Activated CD8-positive, alpha-beta memory T cell treated with anti-CD3 and anti-CD28 coated beads for 4 hours (primary cell): ENCODE measurements around the gene BEND6.
"Not testable (repeated sequence)": the region's sequence is repeated elsewhere in the genome, so short reads cannot be mapped to it uniquely, and the experiment has no call there.

Source experiments
- DNase-seq, 2 donors: peaks; one replicate each; pipeline ENCODE4 v3.0.0-alpha.2; 2020; ENCODE audit warnings: low read depth in 2 of 2

The BEND6 gene

DNA sequence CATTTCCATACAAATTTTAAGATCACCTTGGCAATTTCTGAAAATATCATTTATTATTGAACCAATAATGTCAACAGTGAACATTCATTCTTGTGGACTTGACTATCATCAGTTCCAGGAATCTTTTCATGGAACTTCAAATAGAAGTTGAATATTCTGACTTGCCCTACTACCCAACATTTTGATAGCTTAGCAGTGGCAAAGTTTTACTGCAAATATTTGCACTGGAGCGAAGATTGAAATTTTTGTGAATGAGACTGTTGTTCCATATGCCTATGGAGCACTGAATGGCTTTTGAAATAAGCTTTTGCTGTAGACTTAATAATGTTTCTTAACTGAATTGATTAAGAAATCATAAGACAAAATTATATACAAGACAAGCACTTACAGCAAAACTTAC lies 23.6 kb downstream of the BEND6 start:
- DNase-seq: no peak

GRCh38 chr6:56984361-56984760 lies 29.5 kb downstream of the BEND6 start:
- no peak for DNase-seq

- DNase-seq: no peak
These were observed 30.0 kb downstream of the BEND6 start for GRCh38 chr6:56984884-56985283.

GRCh38 chr6:56986611-56987010 lies 31.7 kb downstream of the BEND6 start:
- no peak for DNase-seq

DNA sequence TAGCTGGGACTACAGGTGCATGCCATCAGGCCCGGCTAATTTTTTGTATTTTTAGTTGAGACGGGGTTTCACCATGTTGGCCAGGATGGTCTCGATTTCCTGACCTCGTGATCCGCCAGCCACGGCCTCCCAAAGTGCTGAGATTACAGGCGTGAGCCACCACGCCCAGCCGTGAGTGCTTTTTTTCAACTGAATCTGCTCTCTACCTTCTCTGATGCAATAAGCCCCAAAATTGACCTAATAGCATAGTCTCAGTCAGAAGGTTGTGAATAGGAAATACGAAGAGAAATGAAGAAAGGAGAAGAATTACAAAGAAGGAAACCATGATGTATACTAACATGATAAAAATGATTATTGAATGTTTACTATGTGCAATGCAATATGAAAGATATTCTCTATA lies 33.2 kb downstream of the BEND6 start:
- DNase-seq: no peak

GRCh38 chr6:56992036-56992435 lies 37.1 kb downstream of the BEND6 start:
- DNase-seq: no peak

GRCh38 chr6:56992703-56993102 lies 37.8 kb downstream of the BEND6 start:
- DNase-seq: no peak

- DNase-seq: no peak
These were observed 40.5 kb downstream of the BEND6 start for GRCh38 chr6:56995347-56995902.

GRCh38 chr6:56996401-56996800 lies 41.5 kb downstream of the BEND6 start:
- no peak for DNase-seq

DNA sequence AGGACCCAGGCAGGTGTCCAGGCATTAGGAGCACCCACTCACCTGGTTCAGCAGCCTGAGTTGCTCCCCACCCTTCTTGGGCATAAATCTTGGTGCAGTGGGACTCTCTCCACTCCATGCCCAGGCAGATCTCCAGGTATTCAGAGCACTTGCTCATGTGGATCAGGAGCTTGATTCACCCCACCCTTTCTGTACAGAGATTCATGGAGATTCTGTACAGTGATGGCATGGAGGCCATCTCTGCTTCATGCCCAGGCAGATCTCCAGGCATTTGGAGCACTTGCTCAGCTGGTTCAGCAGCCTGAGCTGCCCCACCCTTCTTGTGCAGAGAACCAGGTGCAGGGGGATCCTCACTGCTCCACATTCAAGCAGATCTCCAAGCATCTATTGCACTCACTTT lies 44.1 kb downstream of the BEND6 start:
- DNase-seq: no peak

GRCh38 chr6:56999748-57000147 lies 44.8 kb downstream of the BEND6 start:
- DNase-seq: not testable (repeated sequence)

GRCh38 chr6:57002197-57002596 lies 47.3 kb downstream of the BEND6 start:
- DNase-seq: no peak

GRCh38 chr6:57004292-57004691 lies 49.4 kb downstream of the BEND6 start:
- no peak for DNase-seq

DNA sequence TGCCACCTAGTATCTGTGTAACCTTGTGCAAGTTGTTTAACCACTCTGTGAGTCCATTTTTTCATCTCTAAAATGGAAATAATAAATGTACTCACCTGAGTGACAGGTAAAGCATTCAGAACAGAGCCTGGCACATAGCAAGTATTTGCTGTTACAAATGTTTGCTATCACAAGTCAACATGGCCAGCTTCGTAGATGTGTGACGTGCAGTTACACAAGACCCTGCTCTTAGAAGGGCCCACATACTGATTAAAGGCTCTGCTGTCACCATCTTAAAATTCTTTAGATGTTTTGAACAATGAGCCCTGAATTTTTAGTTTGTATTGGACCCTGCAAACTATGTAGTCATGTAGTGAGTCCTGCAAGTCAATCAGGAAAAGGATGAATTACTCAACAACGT lies 51.2 kb downstream of the BEND6 start:
- DNase-seq: no peak

DNA sequence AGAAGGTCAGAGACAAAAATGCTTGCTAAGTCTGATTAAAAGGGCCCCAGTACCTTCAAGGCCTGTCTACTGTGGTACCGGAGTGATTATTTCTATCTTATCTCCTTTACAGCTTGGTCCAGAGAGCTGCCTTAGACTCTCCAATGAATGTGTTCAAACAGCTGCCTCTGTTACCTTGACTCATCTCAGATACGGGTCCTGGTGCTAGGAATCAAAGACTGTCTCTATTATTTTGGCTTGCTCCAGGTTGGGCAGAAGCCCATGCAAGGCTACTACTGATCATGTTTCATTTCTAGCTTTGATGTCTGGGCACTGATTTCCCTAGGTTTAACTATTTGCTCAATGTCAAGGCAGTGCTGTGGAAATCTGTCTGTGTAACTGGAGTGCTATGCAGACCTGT lies 53.2 kb downstream of the BEND6 start:
- DNase-seq: not testable (repeated sequence)

DNA sequence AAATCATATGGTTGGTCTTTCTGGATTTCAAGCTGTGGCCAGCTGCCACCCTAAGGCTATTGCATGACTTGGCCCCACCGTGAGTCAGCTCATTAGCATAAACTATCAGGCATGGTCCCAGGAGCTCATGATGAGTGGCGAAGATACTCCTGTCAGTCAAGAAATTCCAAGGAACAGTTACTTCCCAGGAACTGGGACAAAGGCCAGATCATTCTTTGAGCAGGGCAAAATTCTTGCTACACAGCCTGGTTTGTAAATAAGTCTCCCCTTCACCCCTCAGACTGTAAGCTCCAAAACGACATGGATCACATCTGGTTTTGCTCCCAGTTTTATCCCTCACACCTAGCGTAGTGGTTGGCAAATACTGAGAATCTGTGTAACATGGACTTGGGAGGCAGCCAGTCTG lies 58.6 kb downstream of the BEND6 start:
- no peak for DNase-seq

GRCh38 chr6:57017069-57017468 lies 62.2 kb downstream of the BEND6 start:
- DNase-seq: no peak

- DNase-seq: no peak
These were observed 62.9 kb downstream of the BEND6 start for GRCh38 chr6:57017841-57018240.

DNA sequence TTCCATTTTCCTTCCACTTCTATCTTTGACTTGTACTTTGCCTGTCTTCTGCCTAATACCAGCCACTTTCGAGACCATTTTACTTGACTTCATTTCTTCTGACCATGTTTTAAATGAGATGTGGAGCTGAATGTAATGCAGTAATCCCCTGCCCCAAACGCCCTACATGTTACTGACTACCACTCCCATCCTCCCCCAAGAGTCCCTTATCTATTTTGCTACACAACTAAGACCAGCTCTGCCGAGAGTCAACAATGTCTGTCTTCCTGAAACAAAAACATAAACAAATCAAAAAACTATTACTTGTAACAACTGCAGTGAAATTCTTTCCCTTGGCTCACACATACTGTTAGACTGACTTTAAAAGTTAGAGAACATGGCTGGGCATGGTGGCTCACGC lies 64.5 kb downstream of the BEND6 start:
- no peak for DNase-seq

- no peak for DNase-seq
These were observed 66.3 kb downstream of the BEND6 start for GRCh38 chr6:57021086-57021720.

DNA sequence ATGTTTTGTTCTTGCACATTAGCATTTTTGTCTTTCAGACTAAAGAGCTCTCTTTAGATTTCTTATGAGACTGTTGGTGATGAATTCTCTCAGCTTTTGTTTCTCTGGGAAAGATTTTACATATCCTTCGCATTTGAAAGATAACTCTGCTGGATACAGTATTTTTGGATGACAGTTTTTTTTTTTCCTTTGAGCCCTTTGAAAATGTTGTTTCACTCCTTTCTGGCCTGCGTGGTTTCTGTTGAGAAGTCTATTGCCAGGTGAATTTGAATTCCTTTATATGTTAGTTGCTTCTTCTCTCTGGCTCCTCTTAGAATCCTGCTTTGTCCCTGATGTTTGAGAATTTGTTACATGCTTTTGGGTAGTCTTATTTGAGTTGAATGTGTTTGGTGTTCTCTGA lies 69.4 kb downstream of the BEND6 start:
- no peak for DNase-seq

GRCh38 chr6:57024775-57025174 lies 69.9 kb downstream of the BEND6 start:
- no peak for DNase-seq

DNA sequence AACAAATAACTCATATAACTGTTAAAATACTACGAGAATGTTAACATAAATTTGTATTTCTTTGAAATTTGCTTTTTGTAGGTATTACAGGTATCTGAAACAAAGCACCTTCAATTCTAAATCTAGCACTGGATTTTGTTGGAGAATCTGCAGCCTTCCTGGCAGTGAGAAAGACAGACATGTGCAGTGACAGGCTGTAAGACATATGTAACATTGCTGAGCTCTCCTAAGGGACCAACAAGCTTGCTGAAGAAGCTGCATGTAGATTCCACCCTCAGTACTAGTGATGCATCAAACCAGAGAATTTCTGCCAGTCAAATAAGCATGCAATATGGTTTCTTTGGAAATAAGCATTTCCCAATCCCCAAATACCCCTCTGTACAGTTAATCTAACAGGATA lies 71.1 kb downstream of the BEND6 start:
- DNase-seq: no peak

GRCh38 chr6:57027301-57027700 lies 72.4 kb downstream of the BEND6 start:
- no peak for DNase-seq
